GM10266 (cell line): ENCODE measurements around the gene ASB18.

Experiments used
- DNase-seq: peaks from one replicate; pipeline ENCODE4 v3.0.0; 2012; ENCODE audit errors: extremely low spot score
- TF ChIP-seq, protein P1 (sequence below): IDR thresholded peaks from 2 replicates; pipeline ENCODE4 v1.5.1; 2012; ENCODE audit warnings: mild to moderate bottlenecking, low read depth; ENCODE audit not compliant: control insufficient read depth, insufficient read depth; ENCODE audit errors: missing control alignments

Gene ASB18

DNA sequence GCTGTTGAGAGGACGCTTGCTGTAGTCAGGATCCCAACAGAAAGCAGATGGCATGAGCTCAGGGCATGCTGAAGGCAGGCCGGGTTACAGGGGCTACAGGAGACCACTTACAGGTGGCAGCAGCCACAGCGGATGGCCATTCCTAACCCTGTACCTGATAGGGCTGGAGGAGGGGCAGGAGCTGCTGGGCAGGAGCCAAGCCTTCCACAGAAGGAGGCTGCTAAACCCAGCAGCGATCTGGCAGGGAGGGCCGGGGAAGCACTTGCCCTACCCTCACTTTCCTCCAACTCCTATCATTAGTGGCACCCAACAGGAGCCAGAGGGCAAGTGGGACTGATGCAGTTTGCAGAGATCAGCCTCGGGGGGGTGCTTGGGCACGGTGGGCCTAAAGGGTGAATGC is 2.0 kb downstream of the ASB18 start:
- no peak for DNase-seq
- TF ChIP-seq, protein P1, sequence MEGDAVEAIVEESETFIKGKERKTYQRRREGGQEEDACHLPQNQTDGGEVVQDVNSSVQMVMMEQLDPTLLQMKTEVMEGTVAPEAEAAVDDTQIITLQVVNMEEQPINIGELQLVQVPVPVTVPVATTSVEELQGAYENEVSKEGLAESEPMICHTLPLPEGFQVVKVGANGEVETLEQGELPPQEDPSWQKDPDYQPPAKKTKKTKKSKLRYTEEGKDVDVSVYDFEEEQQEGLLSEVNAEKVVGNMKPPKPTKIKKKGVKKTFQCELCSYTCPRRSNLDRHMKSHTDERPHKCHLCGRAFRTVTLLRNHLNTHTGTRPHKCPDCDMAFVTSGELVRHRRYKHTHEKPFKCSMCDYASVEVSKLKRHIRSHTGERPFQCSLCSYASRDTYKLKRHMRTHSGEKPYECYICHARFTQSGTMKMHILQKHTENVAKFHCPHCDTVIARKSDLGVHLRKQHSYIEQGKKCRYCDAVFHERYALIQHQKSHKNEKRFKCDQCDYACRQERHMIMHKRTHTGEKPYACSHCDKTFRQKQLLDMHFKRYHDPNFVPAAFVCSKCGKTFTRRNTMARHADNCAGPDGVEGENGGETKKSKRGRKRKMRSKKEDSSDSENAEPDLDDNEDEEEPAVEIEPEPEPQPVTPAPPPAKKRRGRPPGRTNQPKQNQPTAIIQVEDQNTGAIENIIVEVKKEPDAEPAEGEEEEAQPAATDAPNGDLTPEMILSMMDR = no peak

DNA sequence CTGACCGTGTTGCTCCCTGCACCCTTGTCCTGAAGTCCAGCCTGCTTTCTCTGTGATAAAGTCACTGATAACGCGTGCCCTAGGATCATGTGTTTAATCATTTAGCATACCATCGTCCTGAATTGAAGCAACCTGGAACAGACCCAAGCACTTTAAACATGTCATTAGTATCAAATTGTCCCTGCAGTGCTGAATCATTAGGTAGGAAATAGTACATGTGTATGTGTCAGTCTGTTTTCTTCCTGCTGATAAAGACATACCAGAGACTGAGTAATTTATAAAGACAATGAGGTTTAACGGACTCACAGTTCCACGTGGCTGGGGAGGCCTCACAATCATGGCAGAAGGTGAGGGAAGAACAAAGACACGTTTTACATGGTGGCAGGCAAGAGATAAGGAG is 2.8 kb downstream of the ASB18 start:
- TF ChIP-seq, protein P1 = no peak
- no peak for DNase-seq

DNA sequence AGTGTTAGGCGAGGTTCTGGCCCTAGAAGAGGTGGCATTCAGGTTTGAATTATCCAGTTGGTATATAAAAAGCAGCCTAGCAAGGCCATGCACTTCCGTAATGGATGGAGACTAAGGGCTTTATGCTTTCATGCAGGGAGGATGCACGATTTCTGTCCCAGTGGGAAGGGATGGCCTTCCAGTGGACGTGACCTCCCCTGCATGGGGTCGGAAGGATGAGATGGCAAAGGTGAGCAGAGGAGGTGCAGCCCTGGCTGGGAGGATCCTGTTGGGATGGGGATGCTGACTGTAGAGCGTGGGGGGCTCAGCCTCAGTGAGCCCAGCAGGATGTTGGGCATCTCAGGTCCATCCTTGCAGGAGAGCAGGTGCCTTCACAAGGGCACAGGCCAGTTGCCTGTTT is 4.8 kb downstream of the ASB18 start:
- DNase-seq = no peak
- TF ChIP-seq, protein P1 = no peak

DNA sequence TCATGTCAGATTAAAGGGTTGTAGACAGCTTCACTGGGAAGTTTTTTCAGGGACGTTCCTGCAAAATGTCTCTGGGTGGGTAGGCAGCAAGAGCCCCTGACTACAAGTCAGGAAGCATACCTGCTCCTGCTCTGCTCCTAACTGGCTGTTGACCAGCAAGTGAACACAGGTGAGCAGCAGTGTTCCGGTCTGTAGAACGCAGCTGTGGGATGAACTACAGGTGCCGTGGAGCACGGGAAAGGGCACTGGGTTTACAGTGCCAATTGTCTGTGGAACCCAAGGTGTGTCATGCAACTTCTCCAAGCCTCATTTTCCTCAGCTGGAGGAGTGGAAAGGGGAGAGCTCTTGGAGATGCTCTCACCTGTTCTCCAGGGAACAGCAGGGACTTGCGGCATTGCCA is 6.6 kb downstream of the ASB18 start:
- TF ChIP-seq, protein P1 = no peak

DNA sequence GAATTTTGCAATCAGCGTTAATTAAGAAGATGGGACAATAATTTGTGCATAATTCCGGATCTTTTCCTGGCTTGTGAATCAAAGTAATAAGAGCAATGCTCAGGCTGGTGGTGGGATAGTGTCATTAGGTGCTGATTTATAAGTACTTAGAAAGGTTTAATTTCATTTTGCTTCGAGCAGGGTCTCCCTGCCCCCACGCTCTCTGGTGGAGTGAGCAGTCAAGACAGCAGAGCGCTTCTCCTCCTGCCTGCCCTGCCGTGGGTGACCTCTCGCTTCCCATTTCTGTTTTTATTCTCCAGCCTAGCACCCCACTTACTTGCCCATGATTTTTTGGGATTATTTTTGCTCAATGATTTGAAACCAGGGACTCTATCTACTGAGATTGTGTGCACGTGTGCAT is 7.1 kb downstream of the ASB18 start:
- no peak for DNase-seq
- TF ChIP-seq, protein P1 = no peak

More for the DNA sequence above, 6.6 kb downstream of the ASB18 start:
- no peak for DNase-seq

DNA sequence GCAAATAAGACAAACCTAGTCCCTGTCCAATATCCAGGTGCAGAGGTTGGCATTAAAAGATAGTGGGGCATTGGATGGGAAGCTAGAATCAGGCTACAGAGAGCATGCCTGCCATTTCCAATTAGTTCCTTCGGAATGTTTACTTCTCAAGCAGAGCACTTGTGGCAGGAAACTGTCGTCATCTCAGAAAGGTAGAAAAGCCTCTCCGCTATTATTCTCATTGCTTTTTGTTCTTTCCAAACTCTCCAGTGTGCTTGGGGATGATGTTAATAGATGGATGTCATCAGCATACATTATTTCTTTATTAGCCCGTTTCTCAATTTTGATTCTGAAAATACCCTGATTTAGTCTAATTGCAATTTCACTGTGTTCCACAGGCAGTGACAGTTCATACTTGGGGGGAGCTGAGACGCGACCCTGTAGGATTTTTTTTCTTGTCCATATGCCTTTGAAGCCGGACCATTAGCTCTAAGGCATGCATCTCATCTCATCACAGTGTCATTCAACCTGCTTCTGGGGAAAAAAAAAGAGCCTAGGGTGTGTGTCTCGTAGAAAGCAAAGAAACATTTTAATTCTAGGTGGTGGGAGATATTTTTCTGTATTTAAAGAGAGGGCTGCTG is 7.7 kb downstream of the ASB18 start:
- TF ChIP-seq, protein P1 = no peak
- no peak for DNase-seq

DNA sequence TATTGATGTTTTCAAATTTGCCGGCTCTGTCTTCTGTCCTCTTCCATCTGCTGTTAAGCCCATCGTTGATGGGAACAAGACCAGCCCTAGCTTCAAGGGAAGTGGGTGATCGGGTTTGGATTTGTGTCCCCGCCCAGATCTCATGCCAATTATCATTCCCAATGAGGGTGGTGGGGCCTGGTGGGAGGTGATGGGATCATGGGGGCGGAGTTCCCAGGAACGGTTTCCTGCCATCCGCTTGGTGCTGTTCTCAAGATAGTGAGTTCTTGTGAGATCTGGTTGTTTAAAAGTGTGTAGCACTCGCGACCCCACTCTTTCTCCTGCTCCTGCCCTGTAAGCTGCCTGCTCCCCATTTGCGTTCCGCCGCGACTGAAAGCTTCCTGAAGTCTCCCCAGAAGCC is 9.5 kb downstream of the ASB18 start:
- no peak for DNase-seq
- TF ChIP-seq, protein P1 = no peak
